Measurements from ENCODE around the gene IGSF3.

DNA sequence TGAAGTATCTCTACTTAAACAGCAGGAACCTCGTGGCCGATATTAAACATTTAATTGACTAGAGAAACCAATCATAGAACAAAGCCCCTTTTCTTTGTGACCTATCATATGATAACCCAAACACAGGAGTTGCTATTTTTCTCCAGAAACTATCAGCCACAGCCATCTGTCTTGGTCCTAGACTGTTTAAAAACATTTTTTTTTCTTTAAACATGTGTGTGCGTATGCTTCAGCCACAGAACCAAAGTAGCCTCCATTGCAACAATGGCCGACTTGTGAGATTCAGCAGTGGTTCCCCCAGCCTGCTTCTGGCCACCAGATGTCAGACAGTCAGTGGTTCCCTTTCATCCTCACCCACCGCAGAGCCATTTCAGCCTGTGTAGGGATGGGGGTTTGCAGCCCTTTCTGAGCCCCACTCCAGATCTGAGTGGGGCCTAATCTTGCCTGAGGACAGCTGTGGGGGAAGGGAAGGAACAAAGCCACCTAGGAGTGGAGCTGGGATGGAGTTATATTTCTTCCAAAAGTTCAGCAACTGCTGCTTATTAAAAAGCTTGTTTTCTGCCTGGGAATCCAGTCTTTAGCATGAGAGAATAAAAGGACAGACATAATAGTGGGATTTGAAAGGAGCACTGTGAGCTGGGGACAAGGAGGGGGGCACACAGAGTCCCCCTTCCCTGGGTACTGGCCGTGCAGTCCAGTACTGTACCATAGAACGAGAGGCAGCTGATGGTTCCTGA is 11.7 kb upstream of the IGSF3 start:
- no peak for TF ChIP-seq POLR2A (IDR thresholded peaks at IDR 0.05)
- TF ChIP-seq, protein P1, sequence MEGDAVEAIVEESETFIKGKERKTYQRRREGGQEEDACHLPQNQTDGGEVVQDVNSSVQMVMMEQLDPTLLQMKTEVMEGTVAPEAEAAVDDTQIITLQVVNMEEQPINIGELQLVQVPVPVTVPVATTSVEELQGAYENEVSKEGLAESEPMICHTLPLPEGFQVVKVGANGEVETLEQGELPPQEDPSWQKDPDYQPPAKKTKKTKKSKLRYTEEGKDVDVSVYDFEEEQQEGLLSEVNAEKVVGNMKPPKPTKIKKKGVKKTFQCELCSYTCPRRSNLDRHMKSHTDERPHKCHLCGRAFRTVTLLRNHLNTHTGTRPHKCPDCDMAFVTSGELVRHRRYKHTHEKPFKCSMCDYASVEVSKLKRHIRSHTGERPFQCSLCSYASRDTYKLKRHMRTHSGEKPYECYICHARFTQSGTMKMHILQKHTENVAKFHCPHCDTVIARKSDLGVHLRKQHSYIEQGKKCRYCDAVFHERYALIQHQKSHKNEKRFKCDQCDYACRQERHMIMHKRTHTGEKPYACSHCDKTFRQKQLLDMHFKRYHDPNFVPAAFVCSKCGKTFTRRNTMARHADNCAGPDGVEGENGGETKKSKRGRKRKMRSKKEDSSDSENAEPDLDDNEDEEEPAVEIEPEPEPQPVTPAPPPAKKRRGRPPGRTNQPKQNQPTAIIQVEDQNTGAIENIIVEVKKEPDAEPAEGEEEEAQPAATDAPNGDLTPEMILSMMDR (IDR thresholded peaks at IDR 0.05), result no peak

Data from esophagus squamous epithelium (tissue), 4 donors.